ENCODE results near the gene CHORDC1.

GRCh38 chr11:90219438-90219837 is 3.4 kb downstream of the CHORDC1 start:
- TF ChIP-seq ASH2L (IDR thresholded peaks at IDR 0.05; ENCODE audit: borderline replicate concordance, low read depth) (no peak), CTCF (IDR thresholded peaks at IDR 0.05 in 2 of 3, conservative IDR thresholded peaks at IDR 0.05 in 1 of 3; ENCODE audit: control insufficient read depth in 2 of 3, extremely low read depth in 1 of 3, insufficient read depth in 1 of 3, low read depth in 3 of 3, low read length in 3 of 3) (no peak), CEBPB (IDR thresholded peaks at IDR 0.05; ENCODE audit: borderline replicate concordance in 1 of 2, low read depth in 2 of 2, low read length in 2 of 2) (no peak), ZBTB4 (CRISPR knock-in tag; IDR thresholded peaks at IDR 0.05) (no peak), RFX5 (IDR thresholded peaks at IDR 0.05; ENCODE audit: low read depth, low read length) (no peak)

All from GM12878 (cell line).